Gastrocnemius medialis (tissue), 4 donors: ENCODE results near the gene GCN1. TPM values are rescaled to one million over a fixed set of nuclear protein-coding genes. Genes with fewer than 3 reads are reported as not detected.

Source experiments
- ATAC-seq, 2 donors: fragments of 150-250 bp; one replicate each; pipeline ENCODE4 v1.9.1; 2016
- DNase-seq, 2 donors: peaks; one replicate each; pipeline ENCODE4 v3.0.0-alpha.2; 2019
- H3K27ac ChIP-seq, 4 donors: fragments of 200-600 bp; sonication (generic); 1 replicate in 1 of 4; 2 replicates in 3 of 4; pipeline ENCODE4 v1.5.1; 2016 to 2018; ENCODE audit warnings: mild to moderate bottlenecking in 2 of 4, moderate library complexity in 1 of 4
- H3K27me3 ChIP-seq, 3 donors: fragments of 200-600 bp; sonication (generic) in 2 of 3; 1 replicate in 1 of 3; 2 replicates in 2 of 3; pipeline versions ENCODE4 v1.5.1 to v1.6.0; 2016 to 2019; ENCODE audit warnings: mild to moderate bottlenecking in 1 of 3, moderate library complexity in 1 of 3
- H3K36me3 ChIP-seq, 2 donors: fragments of 200-600 bp; sonication (generic) in 1 of 2; one replicate each; pipeline ENCODE4 v1.5.1; 2017 to 2018
- H3K4me1 ChIP-seq, 2 donors: fragments of 200-600 bp; sonication (generic) in 1 of 2; one replicate each; pipeline ENCODE4 v1.5.1; 2016 to 2017; ENCODE audit warnings: mild to moderate bottlenecking in 2 of 2
- H3K4me3 ChIP-seq, 4 donors: fragments of 200-600 bp; sonication (generic) in 3 of 4; 1 replicate in 1 of 4; 2 replicates in 3 of 4; pipeline ENCODE4 v1.5.1; 2016 to 2019; ENCODE audit warnings: mild to moderate bottlenecking in 2 of 4
- H3K9me3 ChIP-seq, 3 donors: fragments of 200-600 bp; sonication (generic) in 2 of 3; 1 replicate in 1 of 3; 2 replicates in 2 of 3; pipeline ENCODE4 v1.5.1; 2016 to 2019
- POLR2A ChIP-seq, 2 donors: fragments of 450-650 bp; IDR thresholded peaks; one replicate each; pipeline ENCODE4 v1.6.1; 2017; ENCODE audit warnings: antibody characterized with exemption in 2 of 2, mild to moderate bottlenecking in 2 of 2, moderate library complexity in 2 of 2
- in situ Hi-C, 4 donors: fragments of 200-750 bp; cut with MboI; loops; one replicate each; pipeline versions ENCODE4 v1.15.0 to v1.8.0; 2017; ENCODE audit warnings: low sequenced_read_pairs in 4 of 4
- intact Hi-C: fragments of 100-400 bp; cut with DNase I; formaldehyde crosslinking; loops from one replicate; pipeline ENCODE4 v1.15.1; 2023; ENCODE audit warnings: low total_unique reads
- total RNA-seq, 4 donors: library from RNA; depleted of rRNA; stranded (reverse); fragments of >200 nt; gene quantifications; one replicate each; pipeline versions ENCODE4 v1.1.0 to v1.2.3, GENCODE V29; 2016
- TF ChIP-seq, protein P1 (sequence below), 5 experiments: fragments of 450-650 bp in 3 of 5; fragments of 200-600 bp in 2 of 5; sonication (generic) in 2 of 5; IDR thresholded peaks in 4 of 5; conservative IDR thresholded peaks in 1 of 5; 1 replicate in 4 of 5; 2 replicates in 1 of 5; pipeline ENCODE4 v1.5.1; 2016 to 2019; ENCODE audit warnings: antibody characterized with exemption in 5 of 5, mild to moderate bottlenecking in 3 of 5, moderate library complexity in 3 of 5

The GCN1 gene
- total RNA-seq, 4 donors from 2014 or later = 58.2 to 99.7 (median 87.4) TPM

DNA sequence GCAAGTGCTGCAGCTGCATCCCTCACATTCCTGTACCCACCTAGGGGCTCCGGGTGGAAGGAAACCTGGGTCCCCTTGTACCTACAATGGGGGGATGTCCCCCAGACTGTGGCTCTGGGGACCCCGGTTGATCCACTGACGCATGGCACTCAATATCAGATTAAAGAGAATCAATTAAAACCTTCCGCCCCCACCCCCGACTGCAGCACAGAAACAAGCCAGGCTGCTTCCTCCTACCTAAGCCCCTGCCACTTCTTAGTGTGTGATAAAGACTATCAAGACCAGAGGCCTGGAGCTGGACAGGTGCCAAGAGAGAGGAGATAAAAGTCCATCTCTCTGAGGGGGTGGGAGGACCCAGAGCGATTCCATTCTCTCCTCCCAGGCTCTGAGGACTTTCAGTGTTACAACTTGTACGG, 34.6 kb upstream of the GCN1 start:
- ATAC-seq (no peak), DNase-seq (peak in 1 of 2 donors; percentile 49)
- in situ Hi-C loops (loop anchor here (5.0 kb wide), 2 partner anchors 33 to 38 kb away; partner anchors contain the start of gene PXN (in 2 of the 4)), intact Hi-C loops (loop anchor here (2.0 kb wide), 1 partner anchor 28 kb away; the partner anchor contains the start of gene RPLP0)
- H3K4me3 ChIP-seq = peak overlapping the region in 3 of 4 donors; percentile 6 to 27 (median 10)
- H3K36me3 ChIP-seq = peaks cover 0 to under 1% of the 10 kb centered on the region in 2 donors
- TF ChIP-seq, protein P1, sequence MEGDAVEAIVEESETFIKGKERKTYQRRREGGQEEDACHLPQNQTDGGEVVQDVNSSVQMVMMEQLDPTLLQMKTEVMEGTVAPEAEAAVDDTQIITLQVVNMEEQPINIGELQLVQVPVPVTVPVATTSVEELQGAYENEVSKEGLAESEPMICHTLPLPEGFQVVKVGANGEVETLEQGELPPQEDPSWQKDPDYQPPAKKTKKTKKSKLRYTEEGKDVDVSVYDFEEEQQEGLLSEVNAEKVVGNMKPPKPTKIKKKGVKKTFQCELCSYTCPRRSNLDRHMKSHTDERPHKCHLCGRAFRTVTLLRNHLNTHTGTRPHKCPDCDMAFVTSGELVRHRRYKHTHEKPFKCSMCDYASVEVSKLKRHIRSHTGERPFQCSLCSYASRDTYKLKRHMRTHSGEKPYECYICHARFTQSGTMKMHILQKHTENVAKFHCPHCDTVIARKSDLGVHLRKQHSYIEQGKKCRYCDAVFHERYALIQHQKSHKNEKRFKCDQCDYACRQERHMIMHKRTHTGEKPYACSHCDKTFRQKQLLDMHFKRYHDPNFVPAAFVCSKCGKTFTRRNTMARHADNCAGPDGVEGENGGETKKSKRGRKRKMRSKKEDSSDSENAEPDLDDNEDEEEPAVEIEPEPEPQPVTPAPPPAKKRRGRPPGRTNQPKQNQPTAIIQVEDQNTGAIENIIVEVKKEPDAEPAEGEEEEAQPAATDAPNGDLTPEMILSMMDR (IDR thresholded peaks at IDR 0.05 in 4 of 5, conservative IDR thresholded peaks at IDR 0.05 in 1 of 5) = no peak
- no peak for TF ChIP-seq POLR2A (IDR thresholded peaks at IDR 0.05)
- no peaks in the 10 kb centered on the region for H3K27me3 ChIP-seq
- peak overlapping the region; percentile 97 to 99 (median 98) for H3K27ac ChIP-seq
- peaks cover 87 to 92% of the 10 kb centered on the region in 2 donors for H3K4me1 ChIP-seq
- no peaks in the 10 kb centered on the region for H3K9me3 ChIP-seq

GRCh38 chr12:120228291-120229070, 34.0 kb upstream of the GCN1 start:
- peak overlapping the region; percentile 97 to 99 (median 98) for H3K27ac ChIP-seq
- DNase-seq (peak; percentile 71 to 87), ATAC-seq (peak; percentile 30 to 48)
- H3K9me3 ChIP-seq = no peaks in the 10 kb centered on the region
- peaks cover 81 to 86% of the 10 kb centered on the region in 2 donors for H3K4me1 ChIP-seq
- in situ Hi-C loops (loop anchor here (5.0 kb wide), 2 partner anchors 34 to 39 kb away; partner anchors contain the start of gene PXN (in 2 of the 4)), intact Hi-C loops (loop anchor here (1.0 to 2.0 kb wide), 2 partner anchors 28 to 37 kb away; partner anchors contain the start of genes PXN and RPLP0)
- peak overlapping the region in 3 of 4 donors; percentile 6 to 27 (median 10) for H3K4me3 ChIP-seq
- H3K27me3 ChIP-seq = no peaks in the 10 kb centered on the region
- H3K36me3 ChIP-seq = peaks cover 0 to 7% of the 10 kb centered on the region in 2 donors
- TF ChIP-seq, protein P1 (IDR thresholded peaks at IDR 0.05 in 4 of 5, conservative IDR thresholded peaks at IDR 0.05 in 1 of 5) = peak; percentile 97 to 99 (median 98)
- TF ChIP-seq POLR2A (IDR thresholded peaks at IDR 0.05) = no peak

DNA sequence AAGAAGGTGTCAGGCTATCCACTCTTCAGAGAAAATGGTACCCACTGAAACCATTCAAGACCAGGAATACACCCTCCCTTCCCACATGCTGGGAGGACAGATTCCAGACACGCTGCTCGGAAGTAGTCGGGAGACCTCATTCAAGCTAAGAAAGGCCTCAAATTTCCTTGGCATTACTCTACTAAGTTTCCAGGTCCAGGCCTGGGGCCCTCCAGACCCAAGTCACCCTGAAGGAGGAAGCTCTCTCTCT, 33.5 kb upstream of the GCN1 start:
- peaks cover 0 to 12% of the 10 kb centered on the region in 2 donors for H3K36me3 ChIP-seq
- H3K27ac ChIP-seq = peak overlapping the region; percentile 97 to 99 (median 98)
- TF ChIP-seq, protein P1 (IDR thresholded peaks at IDR 0.05 in 4 of 5, conservative IDR thresholded peaks at IDR 0.05 in 1 of 5) = no peak
- TF ChIP-seq POLR2A (IDR thresholded peaks at IDR 0.05) = no peak
- in situ Hi-C loops (loop anchor here (5.0 kb wide), 2 partner anchors 34 to 39 kb away; partner anchors contain the start of gene PXN (in 2 of the 4)), intact Hi-C loops (loop anchor here (1.0 to 2.0 kb wide), 2 partner anchors 27 to 37 kb away; partner anchors contain the start of genes PXN and RPLP0)
- ATAC-seq (no peak), DNase-seq (no peak)
- peak overlapping the region in 1 of 4 donors; percentile 27 for H3K4me3 ChIP-seq
- peaks cover 76 to 81% of the 10 kb centered on the region in 2 donors for H3K4me1 ChIP-seq
- no peaks in the 10 kb centered on the region for H3K9me3 ChIP-seq
- H3K27me3 ChIP-seq = no peaks in the 10 kb centered on the region

DNA sequence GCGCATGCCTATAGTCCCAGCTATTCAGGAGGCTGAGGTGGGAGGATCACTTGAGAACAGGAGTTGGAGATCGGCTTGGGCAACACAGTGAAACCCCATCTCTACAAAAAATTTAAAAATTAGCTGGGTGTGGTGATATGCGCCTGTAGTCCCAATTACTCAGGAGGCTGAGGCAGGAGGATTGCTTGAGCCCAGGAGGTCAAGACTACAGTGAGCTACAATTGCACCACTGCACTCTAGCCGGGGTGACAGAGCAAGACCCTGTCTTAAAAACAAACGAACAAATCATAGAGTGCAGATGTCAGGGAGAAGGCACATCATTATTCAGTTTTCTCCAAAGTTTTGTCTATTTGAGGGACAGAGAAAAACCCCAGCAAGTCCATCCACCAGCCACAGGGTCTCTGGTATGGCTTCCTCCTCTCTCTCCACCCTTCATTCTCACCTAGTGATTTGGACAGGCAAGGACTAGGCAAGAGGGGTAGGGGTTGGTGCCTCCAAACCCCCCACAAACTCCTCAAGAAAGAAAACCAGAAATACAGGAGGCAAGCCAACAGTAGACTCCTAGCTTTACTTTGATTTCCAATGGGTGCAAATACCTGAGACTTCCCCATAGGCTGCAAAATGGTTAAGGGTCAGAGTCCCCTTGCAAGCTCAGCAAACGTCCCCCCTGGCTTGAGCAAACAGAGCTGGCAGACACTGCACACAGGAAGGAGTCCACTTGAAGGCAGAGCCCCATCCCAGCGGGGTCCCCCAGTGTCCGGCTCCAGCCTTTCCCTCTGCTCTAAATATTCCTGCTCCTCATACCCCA, 32.9 kb upstream of the GCN1 start:
- no peak for DNase-seq
- H3K9me3 ChIP-seq = no peaks in the 10 kb centered on the region
- no peak overlapping the region for H3K4me3 ChIP-seq
- peaks cover 2 to 17% of the 10 kb centered on the region in 2 donors for H3K36me3 ChIP-seq
- H3K27me3 ChIP-seq = no peaks in the 10 kb centered on the region
- intact Hi-C loops = loop anchor here (1.0 to 2.0 kb wide), 2 partner anchors 27 to 38 kb away; partner anchors contain the start of genes PXN and RPLP0
- ATAC-seq = no peak
- H3K4me1 ChIP-seq = peaks cover 70 to 76% of the 10 kb centered on the region in 2 donors
- in situ Hi-C loops = loop anchor here (5.0 kb wide), 2 partner anchors 35 to 40 kb away; partner anchors contain the start of gene PXN (in 2 of the 4)
- TF ChIP-seq, protein P1 (IDR thresholded peaks at IDR 0.05 in 4 of 5, conservative IDR thresholded peaks at IDR 0.05 in 1 of 5) = no peak
- TF ChIP-seq POLR2A (IDR thresholded peaks at IDR 0.05) = no peak
- peak overlapping the region; percentile 97 to 99 (median 98) for H3K27ac ChIP-seq
